GM21786 (cell line): ENCODE measurements around the gene NLK.

ENCODE experiments used
- ATAC-seq: cut with Tn5 transposase; IDR thresholded peaks from one replicate; pipeline ENCODE4 v1.9.1; 2021; ENCODE audit not compliant: unreplicated experiment

Gene NLK

DNA sequence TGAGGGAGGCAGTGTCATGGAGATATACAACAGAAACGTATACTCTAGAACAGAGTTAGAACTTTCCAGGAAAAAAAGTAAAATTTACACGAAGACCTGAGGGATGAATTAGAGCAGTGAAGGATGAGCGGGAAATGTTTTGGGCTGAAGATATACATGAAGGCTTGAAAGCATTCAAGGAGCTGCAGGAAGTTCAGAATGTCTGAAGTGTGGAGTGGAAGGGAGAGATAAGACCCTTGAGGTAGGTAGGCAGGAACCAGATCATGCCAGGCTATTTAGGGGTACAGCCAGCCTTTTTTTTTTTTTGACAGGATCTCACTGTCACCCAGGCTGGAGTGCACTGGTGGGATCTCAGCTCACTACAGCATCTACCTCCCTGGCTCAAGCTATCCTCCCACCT lies 3.2 kb upstream of the NLK start:
- ATAC-seq: no peak

DNA sequence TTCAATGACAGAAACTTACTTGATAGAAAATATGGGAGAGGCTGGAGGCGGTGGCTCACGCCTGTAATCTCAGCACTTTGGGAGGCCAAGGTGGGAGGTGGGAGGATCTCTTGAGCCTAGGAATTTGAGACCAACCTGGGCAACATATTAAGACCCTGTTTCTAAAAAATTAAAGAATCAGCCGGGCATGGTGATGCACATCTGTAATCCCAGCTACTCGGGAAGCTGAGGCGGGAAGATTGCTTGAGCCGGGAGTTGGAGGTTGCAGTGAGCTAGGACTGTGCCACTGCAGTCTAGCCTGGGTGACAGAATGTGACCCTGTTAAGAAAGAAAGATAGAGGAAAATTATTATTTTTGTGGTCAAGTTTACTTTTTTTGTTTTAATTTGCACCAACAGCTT lies 2.1 kb upstream of the NLK start:
- ATAC-seq: no peak

DNA sequence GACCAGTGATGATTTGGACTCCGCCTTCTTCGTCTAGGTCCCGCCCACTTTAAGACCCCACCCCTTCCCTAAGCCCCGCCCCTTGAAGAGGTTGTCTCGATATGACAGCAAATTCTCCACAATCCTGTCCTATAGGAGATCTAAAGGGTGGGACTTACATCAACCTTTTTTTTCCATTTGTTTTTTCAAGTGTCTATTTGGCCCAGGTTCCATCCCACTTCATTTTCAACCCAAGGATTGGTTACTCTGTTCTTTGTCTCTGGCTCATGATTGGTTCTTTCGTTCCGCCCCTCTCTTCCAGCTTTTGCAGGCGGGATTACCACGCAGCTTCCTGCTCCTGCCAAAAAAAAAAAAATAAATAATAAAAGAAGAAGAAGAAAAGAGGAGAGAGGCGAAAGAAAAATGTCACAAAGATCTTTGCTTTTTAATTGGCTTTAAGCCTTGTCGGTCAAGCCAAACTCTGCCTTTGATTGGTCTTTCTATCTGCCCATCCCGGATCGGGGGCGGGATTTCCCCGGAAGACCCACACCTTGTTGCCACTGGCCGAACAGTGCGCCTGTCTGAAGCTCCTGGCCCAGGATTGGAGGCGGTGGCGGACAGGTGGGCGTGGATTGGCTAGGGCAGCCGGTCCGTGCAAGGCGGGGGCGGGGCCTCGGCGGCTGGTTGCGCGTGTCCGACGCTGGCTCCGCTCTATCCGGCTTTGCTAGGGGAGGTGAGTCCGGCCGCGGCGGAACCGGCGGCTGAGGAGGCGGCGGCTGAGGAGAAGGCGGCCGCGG lies 1.2 kb upstream of the NLK start:
- ATAC-seq: peak; percentile 93

DNA sequence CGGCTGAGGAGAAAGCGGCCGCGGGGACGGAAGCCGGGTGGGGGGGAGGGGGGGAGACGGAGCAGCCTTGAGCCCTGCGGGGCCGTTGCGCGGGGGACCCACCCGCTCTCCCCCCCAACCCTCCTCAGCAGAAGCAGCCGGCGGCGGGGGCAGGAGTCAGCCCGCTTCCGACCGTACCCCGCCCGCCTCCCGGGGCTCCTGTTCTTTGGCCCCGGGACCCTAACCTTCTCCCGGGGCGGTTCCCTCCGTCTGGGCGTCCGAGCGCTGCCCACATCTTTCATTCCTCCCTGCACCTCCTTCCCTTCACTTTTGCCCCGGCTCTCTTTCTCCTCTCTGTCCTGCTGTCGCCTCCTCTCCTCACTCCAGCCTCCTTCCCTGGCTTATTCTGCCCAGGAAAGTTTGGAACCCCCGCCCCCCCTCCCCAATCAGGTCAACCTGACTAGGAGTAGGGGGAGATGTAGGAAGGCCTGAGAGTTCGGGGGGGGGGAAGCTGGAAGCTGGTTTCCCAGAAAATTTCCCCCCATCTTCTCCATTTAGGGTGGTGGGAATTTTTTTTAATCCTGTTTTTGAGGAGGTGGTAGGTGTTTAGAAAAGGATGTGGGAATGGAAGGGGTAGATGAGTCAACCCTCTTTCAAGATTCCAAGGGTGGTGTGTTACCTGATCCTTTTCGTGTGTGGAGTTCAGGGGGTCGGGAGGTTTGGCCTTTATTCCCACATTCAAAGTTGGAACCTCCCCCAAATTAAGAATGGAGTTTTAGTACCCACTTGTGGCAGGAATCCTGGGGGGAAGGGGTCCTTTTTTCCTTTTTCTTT lies 427 bp upstream of the NLK start:
- no peak for ATAC-seq

- no peak for ATAC-seq
Observed at GRCh38 chr17:28042721-28043291, 329 bp downstream of the NLK start.

- no peak for ATAC-seq
Observed at GRCh38 chr17:28043296-28043695, 819 bp downstream of the NLK start.

DNA sequence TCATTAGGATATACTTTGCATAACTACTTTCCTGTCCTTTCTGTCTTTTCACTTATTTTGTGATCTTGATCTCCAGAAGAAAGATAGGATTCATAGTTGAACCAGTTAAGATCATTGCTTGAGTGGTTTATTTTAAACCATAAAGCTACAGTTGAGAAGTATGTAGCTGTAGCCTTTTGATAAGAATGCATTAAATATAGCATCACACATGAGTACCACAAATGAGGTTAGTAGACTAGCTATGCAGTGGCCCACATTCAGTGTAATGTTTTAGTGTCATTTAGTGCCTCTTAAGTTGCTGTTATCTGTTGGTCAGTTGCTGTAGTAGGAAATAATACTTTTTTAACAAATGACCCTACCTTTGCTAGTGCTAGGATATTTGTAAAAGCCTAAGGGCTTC lies 1.3 kb downstream of the NLK start:
- no peak for ATAC-seq

- no peak for ATAC-seq
Observed at GRCh38 chr17:28045304-28045703, 2.8 kb downstream of the NLK start.

DNA sequence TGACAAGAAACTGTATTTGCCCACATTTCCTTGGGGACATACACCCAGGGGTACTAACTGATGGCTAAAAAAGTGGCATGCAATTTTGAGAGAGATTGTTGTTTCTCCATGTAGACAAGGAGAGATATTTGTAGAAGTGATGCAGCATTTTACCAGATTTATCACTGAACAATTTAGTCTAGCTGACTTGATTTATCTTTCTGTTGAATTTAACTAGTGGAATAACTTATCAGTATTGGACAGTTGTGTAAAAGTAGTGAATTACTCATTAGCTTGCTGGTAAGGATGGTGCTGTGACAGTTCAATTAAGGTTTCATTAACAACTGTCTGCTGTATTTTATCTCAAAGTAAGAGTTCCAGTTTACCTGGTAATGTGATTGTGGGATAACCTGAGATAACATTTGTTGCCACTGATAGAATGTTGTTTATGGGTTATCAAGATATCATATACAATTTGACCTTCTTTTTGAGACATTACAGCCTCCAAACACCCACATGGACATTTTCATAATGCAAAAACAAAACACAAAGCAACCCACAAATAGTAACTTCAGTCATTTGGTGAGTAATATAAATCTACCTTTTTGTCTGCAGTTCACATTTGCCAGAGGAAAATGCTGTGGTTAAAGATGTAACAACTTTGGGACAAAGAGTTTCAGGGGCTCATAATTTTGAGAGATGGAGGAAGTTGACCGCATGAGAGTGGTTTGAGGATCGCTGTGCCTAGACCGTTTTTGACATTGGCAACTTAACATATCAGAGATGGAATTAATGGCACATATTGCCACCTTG lies 3.8 kb downstream of the NLK start:
- ATAC-seq: no peak

GRCh38 chr17:28047806-28048205 lies 5.3 kb downstream of the NLK start:
- ATAC-seq: no peak

DNA sequence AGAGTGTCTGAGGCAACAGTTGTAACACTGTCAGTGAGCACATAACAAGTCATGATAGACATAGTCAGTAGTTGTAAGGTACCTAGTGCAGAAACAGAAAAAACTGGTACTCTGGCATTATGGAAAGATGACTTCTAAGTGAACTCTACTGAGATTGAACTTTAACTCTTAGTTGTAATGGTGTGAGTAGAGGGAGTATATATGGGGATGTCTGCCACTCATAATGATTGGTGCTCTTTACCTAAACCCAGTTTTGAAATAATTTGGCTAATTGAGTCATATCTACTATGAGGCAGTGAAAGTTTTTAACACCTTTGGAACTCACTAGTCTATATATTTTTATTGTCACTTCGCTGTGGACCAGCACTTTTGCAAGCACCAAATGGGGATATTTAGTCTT lies 6.6 kb downstream of the NLK start:
- ATAC-seq: no peak

DNA sequence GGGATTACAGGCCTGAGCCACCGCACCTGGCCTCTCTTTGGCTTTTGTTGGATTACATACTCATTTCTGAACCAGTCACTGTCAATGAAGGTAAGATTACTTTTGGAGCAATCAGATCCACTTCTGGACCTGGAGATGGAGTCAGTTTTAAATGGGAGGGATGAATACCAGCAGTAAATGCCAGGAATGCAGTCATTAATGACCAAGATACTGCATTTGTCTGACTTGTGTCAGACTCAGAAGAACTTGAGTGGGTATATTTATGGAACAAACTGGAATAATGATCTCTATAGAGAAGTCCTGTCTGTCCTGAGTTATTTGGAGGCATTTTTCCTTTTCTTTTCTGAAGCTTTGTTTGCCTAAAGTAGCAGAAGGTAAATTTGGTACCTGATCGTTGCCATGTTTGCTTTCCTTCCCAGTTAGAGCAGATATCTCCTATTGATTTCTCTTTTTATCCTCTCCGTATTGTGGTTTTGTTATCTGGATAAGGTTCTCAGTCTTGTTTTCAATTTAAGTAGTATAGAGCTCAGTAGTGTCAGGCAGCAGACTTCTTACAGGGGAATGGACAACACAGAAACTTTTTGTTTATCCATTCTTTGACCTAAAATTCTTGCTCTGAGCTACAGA lies 10.7 kb downstream of the NLK start:
- no peak for ATAC-seq

DNA sequence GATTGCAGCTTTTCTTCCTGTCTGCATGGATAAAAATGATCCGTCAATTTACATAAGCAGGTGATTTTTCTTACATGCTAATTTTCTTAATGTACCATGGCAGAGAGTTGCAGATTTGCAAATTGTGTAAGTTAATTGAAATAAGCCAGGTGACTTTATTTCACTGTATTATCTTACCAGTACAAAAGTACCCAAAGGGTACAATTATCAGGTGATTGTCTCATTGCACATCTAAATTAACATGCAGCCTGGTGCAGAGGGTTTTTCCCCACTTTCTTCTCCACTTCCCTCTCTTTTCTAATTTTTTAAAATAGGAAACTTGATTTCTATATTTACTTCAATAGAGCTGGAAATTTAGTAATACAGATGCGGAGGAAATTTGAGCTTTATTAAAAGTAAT lies 11.2 kb downstream of the NLK start:
- no peak for ATAC-seq

DNA sequence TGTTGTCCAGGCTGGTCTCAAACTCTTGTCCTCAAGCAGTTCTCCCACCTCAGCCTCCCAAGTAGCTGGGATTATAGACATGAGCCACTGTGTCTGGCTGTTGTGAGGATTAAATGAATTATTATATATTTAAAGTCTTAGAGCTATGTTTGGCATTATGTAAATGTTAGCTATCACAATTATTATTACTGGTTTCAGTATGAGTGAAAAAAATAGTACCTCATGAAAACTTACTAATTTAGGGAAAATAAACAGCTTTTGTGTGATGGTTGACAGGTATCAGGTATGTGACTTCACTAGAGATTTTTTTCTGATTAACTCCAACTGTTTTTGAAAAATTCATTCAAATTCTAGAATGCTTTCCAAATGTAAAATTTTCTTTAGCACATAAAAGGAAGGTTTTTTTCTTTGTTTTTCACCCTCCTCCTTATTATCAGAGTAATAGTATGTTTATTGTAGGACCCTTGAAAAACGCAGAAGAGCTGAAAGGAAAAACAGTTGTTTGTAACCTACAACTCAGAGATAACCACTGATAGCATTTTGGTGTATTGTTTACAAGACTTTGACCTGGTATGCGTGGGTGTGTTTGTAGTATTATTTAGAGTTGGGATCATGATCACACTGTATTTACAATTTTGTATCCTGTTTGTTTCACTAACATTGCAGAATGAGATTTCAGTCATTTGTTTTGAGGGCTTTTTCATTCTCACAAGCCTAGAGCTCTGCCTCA lies 13.2 kb downstream of the NLK start:
- ATAC-seq: no peak

DNA sequence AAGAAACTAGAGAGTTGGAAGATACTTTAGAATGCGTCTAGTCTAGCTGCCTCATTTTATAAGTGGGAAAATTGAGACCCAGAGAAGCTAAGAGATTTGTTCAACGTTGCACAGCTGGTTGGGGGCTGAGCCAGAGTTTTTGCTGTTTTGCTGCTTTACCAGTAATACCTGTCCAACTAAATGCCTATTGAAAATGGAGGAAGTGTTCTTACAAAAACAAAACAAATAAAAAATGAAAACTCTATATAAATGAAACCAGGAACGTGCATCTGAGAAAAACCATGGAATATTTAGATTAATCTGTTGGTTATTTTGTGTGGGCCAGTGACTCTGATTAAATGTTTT lies 13.8 kb downstream of the NLK start:
- no peak for ATAC-seq

- peak; percentile 75 for ATAC-seq
Observed at GRCh38 chr17:28057731-28058246, 15.3 kb downstream of the NLK start.

- ATAC-seq: no peak
Observed at GRCh38 chr17:28059675-28060074, 17.2 kb downstream of the NLK start.

DNA sequence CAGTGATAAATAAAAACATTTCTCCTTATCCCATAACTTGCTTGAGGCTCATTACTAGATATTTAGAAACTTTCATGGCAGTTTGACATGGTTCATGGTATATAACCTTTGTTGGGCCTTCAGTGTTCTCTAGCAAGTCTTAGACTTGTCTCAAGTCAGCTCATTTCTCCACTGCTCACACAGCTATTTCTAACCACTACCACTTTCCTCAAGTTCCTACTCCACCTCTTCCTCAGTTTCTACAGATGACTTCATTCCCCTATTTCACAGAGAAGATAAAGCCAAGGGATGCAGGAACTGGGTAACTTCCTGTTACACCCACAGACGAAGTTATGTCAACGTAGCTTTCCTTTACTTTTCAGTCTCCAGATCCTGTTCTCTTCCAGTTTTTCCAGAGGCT lies 23.2 kb downstream of the NLK start:
- ATAC-seq: no peak

GRCh38 chr17:28069061-28069460 lies 26.6 kb downstream of the NLK start:
- no peak for ATAC-seq

DNA sequence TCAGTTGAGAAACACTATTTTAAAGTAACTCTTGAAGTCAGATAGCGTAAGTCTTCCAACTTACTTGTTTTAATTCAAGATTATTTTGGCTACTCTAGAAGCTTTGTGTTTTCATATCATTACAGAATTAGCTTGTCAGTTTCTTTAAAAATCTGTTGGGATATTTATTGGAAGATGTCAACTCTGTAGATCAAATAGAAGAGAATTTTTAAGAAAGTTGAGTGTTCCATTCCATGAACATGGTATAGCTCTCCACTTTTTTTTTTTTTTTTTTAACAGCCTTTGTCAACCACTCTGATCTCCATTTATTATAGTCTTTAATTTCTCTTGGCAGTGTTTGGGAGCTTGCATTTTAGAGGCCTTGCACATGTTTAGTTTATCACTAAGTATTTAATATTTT lies 28.7 kb downstream of the NLK start:
- ATAC-seq: no peak
